Peyer's patch (tissue), 4 donors: Measurements from ENCODE around the gene NEDD4L.

Experiments used
- POLR2A ChIP-seq, 2 donors: fragments of 450-650 bp; IDR thresholded peaks; one replicate each; pipeline ENCODE4 v1.5.1; 2017; ENCODE audit warnings: antibody characterized with exemption in 2 of 2, mild to moderate bottlenecking in 2 of 2, moderate library complexity in 2 of 2
- TF ChIP-seq, protein P1 (sequence below), 6 experiments: fragments of 450-650 bp in 4 of 6; fragments of 200-600 bp in 2 of 6; sonication (generic) in 1 of 6; IDR thresholded peaks; one replicate each; pipeline ENCODE4 v1.5.1; 2017 to 2019; ENCODE audit warnings: antibody characterized with exemption in 6 of 6, mild to moderate bottlenecking in 3 of 6, moderate library complexity in 1 of 6

- TF ChIP-seq, protein P1, sequence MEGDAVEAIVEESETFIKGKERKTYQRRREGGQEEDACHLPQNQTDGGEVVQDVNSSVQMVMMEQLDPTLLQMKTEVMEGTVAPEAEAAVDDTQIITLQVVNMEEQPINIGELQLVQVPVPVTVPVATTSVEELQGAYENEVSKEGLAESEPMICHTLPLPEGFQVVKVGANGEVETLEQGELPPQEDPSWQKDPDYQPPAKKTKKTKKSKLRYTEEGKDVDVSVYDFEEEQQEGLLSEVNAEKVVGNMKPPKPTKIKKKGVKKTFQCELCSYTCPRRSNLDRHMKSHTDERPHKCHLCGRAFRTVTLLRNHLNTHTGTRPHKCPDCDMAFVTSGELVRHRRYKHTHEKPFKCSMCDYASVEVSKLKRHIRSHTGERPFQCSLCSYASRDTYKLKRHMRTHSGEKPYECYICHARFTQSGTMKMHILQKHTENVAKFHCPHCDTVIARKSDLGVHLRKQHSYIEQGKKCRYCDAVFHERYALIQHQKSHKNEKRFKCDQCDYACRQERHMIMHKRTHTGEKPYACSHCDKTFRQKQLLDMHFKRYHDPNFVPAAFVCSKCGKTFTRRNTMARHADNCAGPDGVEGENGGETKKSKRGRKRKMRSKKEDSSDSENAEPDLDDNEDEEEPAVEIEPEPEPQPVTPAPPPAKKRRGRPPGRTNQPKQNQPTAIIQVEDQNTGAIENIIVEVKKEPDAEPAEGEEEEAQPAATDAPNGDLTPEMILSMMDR (IDR thresholded peaks at IDR 0.05): no peak
- no peak for TF ChIP-seq POLR2A (IDR thresholded peaks at IDR 0.05)
Observed at GRCh38 chr18:58337285-58337684, 293.3 kb downstream of the NEDD4L start.
